Kidney epithelial cell (primary cell): Measurements from ENCODE around the gene CARM1. TPM values are rescaled to one million over a fixed set of nuclear protein-coding genes. Genes with fewer than 3 reads are reported as not detected.

Experiments used
- DNase-seq: peaks from one replicate; pipeline ENCODE4 v3.0.0-alpha.2; 2010; ENCODE audit warnings: low read depth
- H3K27me3 ChIP-seq: 2 replicates; pipeline ENCODE4 v1.6.0; 2011; ENCODE audit warnings: low read length; ENCODE audit not compliant: control insufficient read depth, insufficient read depth
- H3K36me3 ChIP-seq: 2 replicates; pipeline ENCODE4 v1.5.1; 2011; ENCODE audit warnings: low read length; ENCODE audit not compliant: control insufficient read depth, insufficient read depth
- H3K4me3 ChIP-seq: 2 replicates; pipeline ENCODE4 v1.5.1; 2011; ENCODE audit warnings: low read depth, mild to moderate bottlenecking, control low read depth, low read length
- total RNA-seq: library from RNA; depleted of rRNA; stranded (reverse); fragments of >200 nt; gene quantifications from 2 replicates; pipeline ENCODE4 v1.2.3, GENCODE V29; 2015
- TF ChIP-seq, protein P1 (sequence below): IDR thresholded peaks from 2 replicates; pipeline ENCODE4 v1.5.1; 2011; ENCODE audit warnings: mild to moderate bottlenecking, moderate library complexity, low read length, control low read depth, inconsistent platforms; ENCODE audit not compliant: insufficient read depth, poor library complexity, severe bottlenecking

CARM1 gene
- total RNA-seq, 1 donor from 2014 or later, result 36.2 TPM

DNA sequence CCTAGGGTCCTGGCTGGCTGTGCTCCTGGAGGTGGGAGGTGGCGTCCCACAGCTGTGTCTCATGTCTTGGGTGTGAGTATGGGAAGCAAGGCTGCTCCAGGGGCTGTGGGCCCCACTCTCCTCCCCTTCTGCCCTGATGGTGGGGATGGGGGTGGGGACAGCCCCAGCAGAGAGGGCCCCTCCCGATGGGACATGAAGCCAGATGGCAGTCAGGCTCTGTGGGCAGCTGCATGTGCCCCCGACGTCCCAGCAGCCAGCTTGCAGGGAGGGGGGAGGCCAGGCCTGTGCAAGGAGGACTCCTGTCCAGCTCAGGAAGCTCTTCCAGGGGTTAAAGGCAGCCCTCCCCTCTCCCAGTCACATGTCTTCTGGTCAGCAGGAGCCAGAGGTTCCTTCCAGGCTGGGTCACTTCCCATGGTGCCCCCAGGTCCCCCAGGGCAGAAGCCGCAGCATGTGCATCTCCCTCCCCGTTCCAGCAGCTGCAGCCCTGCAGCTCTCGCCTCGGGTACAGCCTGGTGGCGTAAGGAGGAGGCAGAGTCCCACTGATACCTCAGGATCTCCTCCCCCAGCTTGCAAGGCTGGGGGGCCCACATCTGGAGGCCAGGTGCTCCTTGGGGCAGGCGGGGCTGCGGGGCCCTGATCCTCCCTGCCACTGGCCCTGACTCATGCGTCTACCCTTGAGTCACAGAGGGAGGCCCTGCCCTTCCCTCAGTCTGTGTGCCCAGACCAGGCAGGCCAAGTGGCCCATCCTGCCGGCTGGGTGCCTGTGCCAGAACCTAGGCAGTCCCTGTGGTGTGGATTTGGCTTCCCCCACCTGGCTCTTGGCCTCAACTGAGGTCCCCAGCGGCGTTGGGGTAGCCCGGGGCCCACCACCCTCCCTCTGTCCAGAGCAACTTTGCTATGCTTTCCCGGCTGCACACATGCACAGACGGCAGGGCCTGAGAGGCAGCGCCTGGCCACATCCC lies 44.1 kb downstream of the CARM1 start:
- TF ChIP-seq, protein P1, sequence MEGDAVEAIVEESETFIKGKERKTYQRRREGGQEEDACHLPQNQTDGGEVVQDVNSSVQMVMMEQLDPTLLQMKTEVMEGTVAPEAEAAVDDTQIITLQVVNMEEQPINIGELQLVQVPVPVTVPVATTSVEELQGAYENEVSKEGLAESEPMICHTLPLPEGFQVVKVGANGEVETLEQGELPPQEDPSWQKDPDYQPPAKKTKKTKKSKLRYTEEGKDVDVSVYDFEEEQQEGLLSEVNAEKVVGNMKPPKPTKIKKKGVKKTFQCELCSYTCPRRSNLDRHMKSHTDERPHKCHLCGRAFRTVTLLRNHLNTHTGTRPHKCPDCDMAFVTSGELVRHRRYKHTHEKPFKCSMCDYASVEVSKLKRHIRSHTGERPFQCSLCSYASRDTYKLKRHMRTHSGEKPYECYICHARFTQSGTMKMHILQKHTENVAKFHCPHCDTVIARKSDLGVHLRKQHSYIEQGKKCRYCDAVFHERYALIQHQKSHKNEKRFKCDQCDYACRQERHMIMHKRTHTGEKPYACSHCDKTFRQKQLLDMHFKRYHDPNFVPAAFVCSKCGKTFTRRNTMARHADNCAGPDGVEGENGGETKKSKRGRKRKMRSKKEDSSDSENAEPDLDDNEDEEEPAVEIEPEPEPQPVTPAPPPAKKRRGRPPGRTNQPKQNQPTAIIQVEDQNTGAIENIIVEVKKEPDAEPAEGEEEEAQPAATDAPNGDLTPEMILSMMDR, result no peak
- peak; percentile 41 for DNase-seq
- Histone ChIP-seq H3K36me3 (peaks cover 4% of the 10 kb centered on the region), H3K4me3 (no peak overlapping the region), H3K27me3 (no peaks in the 10 kb centered on the region)

DNA sequence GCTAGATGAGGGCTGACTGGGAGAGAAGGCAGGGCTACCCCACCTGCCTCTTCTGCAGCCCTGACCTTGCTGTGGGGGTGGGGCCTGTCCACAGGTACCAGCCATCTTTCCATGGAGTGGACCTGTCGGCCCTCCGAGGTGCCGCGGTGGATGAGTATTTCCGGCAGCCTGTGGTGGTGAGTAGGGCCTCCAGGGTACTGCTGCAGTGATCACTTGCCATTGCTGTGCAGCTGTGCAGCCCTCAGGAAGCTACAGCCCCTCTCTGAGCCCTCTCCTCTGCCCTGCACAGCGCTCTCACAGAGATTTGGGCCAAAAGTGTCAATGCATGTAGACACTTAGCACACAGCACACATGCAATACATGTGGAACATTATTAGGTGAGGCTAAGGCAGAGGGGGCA lies 45.2 kb downstream of the CARM1 start:
- Histone ChIP-seq H3K27me3 (no peaks in the 10 kb centered on the region), H3K36me3 (peaks cover 4% of the 10 kb centered on the region), H3K4me3 (no peak overlapping the region)
- DNase-seq, result no peak
- TF ChIP-seq, protein P1, result no peak

DNA sequence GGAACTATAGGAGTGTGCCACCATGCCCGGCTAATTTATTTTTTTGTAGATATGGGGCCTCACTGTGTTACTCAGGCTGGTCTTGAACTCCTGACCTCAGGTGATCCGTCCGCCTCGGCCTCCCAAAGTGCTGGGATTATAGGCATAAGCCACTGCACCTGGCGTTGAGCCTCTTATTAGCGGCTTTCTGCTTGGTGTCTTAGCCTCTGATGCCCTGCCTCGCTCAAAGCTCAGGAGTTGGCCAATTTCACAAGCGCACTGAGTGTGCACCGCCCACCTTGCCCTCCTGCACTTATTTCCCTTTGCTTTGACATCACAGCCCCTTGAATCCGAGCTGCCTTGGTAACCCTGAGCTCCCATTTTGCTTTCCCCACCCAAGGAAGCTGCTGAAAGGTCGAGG lies 47.0 kb downstream of the CARM1 start:
- Histone ChIP-seq H3K4me3 (no peak overlapping the region), H3K36me3 (peaks cover 3% of the 10 kb centered on the region), H3K27me3 (no peaks in the 10 kb centered on the region)
- TF ChIP-seq, protein P1, result no peak
- no peak for DNase-seq

DNA sequence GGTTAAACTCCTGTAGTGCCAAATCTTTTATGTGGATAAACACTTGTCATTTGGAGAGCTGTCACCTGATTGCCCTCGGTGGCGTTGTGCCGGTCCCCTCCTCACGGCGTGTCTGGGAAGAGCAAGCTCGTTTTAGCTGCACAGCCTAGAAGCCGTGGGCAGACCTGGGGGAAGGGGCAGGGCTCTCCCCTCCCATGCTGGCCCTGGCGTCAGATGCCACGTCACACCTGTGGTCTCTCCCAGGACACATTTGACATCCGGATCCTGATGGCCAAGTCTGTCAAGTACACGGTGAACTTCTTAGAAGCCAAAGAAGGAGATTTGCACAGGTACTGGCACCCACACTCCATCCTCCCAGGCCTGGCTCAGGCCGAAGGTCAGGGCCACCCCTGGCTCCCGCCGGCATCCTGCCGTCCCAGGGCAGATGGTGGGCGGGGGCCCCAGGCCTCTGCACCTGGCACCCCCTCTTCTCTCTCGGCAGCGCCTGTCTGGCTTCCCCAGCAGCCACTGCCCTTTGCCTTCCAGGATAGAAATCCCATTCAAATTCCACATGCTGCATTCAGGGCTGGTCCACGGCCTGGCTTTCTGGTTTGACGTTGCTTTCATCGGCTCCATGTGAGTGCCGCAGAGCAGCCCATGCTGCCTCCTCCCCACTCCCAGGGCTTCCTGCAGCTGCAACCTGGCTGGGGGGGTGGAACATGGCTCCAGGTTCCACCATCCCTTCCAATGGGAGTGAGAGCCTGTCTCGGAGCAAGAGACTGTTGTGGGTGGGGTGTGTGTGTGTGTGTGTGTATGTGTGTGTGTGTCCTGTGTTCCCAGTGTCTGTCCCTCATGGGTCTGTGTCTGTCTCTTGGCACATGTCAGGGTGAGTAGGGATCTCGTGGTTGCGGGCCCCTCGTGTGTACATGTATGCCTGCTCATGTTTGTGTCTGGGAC lies 48.3 kb downstream of the CARM1 start:
- Histone ChIP-seq H3K36me3 (peaks cover 1% of the 10 kb centered on the region), H3K27me3 (no peaks in the 10 kb centered on the region), H3K4me3 (no peak overlapping the region)
- no peak for DNase-seq
- TF ChIP-seq, protein P1, result no peak

DNA sequence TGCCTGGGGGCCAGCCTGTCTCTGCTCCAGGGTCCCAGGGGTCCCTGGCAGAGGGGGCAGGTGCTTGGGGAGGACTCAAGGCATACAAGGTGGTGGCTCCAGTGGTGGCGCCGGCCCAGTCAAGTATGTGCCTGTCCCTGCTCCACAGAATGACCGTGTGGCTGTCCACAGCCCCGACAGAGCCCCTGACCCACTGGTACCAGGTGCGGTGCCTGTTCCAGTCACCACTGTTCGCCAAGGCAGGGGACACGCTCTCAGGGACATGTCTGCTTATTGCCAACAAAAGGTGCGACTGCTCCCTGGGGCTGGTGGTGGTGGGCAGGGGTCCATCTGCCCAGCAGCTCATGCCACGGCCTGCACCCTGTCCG lies 48.9 kb downstream of the CARM1 start:
- Histone ChIP-seq H3K4me3 (no peak overlapping the region), H3K27me3 (no peaks in the 10 kb centered on the region), H3K36me3 (peaks cover 1% of the 10 kb centered on the region)
- TF ChIP-seq, protein P1, result no peak
- no peak for DNase-seq
